Large intestine (tissue), 3 donors: ENCODE data around the gene SLC6A11. TPM values are rescaled to one million over a fixed set of nuclear protein-coding genes. Genes with fewer than 3 reads are reported as not detected.

ENCODE experiments used
- DNase-seq, 2 donors: peaks; one replicate each; pipeline versions ENCODE4 v3.0.0 to v3.0.0-alpha.2; 2013
- H3K27ac ChIP-seq: one replicate; pipeline ENCODE4 v1.5.1; 2013; ENCODE audit warnings: low read length
- H3K27me3 ChIP-seq: 2 replicates; pipeline ENCODE4 v1.6.1; 2013; ENCODE audit warnings: low read length; ENCODE audit not compliant: control insufficient read depth, insufficient read depth
- H3K36me3 ChIP-seq: 2 replicates; pipeline ENCODE4 v1.6.1; 2013; ENCODE audit warnings: low read length; ENCODE audit not compliant: control insufficient read depth, insufficient read depth
- H3K4me1 ChIP-seq: one replicate; pipeline ENCODE4 v1.6.1; 2013; ENCODE audit warnings: low read length; ENCODE audit not compliant: control insufficient read depth, insufficient read depth
- H3K4me3 ChIP-seq: one replicate; pipeline ENCODE4 v1.5.1; 2013; ENCODE audit warnings: low read length
- H3K9me3 ChIP-seq: one replicate; pipeline ENCODE4 v1.6.1; 2013; ENCODE audit warnings: mild to moderate bottlenecking, low read depth, low read length, moderate library complexity; ENCODE audit not compliant: control insufficient read depth
- WGBS: methylation state at CpG from one replicate; pipeline ENCODE4 v1.1.5; 2013; ENCODE audit warnings: low lambda C conversion rate; ENCODE audit not compliant: insufficient coverage; 5-methylcytosine and 5-hydroxymethylcytosine counted together
- polyA plus RNA-seq: library from polyadenylated mRNA; unstranded; fragments of 120-200 nt; gene quantifications from one replicate; pipeline ENCODE4 v1.2.1, GENCODE V29; 2013

The SLC6A11 gene
- polyA plus RNA-seq, 1 donor, result 0.07 TPM

DNA sequence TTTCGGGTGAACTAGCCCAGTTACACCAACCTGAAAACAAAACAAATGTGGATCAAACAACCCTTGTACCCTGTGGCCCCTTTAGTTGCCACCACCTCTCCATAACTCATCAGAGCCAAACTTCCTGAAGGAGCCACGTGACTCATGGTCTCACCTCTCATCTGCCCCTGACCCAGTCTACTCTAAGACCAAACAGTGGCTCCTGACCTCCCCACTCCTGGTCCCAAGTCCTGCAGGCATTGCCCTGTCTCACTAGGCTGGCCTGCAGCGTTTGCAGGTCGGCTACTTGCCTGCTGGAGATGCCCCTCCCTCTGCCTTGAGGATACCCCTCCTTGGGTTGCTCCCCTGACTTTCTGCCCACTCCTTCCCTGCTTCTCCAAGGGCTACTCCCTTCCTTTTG is 23.1 kb downstream of the SLC6A11 start:
- no peaks in the 10 kb centered on the region for H3K4me1 ChIP-seq
- 86% methylated on average over 1 of the region's 4 CpGs for WGBS
- no peaks in the 10 kb centered on the region for H3K36me3 ChIP-seq
- H3K27ac ChIP-seq, result no peak overlapping the region
- DNase-seq, result no peak
- peaks cover 2% of the 10 kb centered on the region for H3K27me3 ChIP-seq
- no peaks in the 10 kb centered on the region for H3K9me3 ChIP-seq
- H3K4me3 ChIP-seq, result no peak overlapping the region

DNA sequence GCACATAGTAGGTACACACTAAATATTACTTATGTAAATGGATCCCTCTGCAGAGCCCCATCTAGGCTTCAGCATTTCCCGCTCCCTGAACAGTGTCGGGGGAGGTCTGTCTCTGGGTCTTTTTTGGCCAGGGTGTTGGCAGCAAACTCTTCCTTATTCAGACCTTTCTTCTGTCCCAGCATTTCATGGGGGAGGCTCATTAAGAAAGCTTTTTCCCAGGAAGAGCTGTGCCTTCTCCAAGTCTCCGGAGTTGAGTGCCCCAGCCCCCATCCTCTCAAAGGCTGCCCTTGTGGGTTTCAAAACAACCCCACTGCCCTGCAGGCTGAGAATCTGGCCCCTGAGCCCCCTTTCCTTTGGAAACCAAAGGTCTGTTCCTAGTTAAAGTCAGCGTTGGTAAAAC is 25.1 kb downstream of the SLC6A11 start:
- Histone ChIP-seq H3K27me3 (no peaks in the 10 kb centered on the region), H3K4me1 (no peaks in the 10 kb centered on the region), H3K36me3 (no peaks in the 10 kb centered on the region), H3K4me3 (no peak overlapping the region), H3K9me3 (no peaks in the 10 kb centered on the region), H3K27ac (no peak overlapping the region)
- no CpG with 5 or more reads among the region's 4 CpGs for WGBS
- no peak for DNase-seq

DNA sequence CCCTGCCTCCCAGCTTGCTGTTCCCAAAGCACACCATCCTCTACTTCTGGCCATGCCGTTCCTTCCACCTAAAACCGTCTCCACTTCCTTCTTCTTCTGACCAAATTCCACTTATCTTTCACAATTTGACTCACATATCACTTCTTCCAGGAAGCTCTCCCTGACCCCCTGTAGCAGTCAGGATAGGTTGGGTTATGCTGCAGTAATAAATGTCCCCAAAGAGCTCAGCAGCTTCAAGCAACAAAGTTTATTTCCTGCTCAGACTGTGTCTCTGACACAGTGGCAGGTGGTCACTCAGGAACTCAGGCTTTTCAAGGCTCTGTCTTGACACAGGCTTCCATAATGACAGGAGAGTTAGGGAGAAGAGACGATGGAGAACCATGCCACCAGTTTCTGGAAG is 27.4 kb downstream of the SLC6A11 start:
- no peaks in the 10 kb centered on the region for H3K9me3 ChIP-seq
- H3K27me3 ChIP-seq, result no peaks in the 10 kb centered on the region
- H3K27ac ChIP-seq, result no peak overlapping the region
- no peaks in the 10 kb centered on the region for H3K4me1 ChIP-seq
- no peak overlapping the region for H3K4me3 ChIP-seq
- no peaks in the 10 kb centered on the region for H3K36me3 ChIP-seq
- WGBS, result 90% methylated on average over 2 of the region's 3 CpGs
- no peak for DNase-seq

DNA sequence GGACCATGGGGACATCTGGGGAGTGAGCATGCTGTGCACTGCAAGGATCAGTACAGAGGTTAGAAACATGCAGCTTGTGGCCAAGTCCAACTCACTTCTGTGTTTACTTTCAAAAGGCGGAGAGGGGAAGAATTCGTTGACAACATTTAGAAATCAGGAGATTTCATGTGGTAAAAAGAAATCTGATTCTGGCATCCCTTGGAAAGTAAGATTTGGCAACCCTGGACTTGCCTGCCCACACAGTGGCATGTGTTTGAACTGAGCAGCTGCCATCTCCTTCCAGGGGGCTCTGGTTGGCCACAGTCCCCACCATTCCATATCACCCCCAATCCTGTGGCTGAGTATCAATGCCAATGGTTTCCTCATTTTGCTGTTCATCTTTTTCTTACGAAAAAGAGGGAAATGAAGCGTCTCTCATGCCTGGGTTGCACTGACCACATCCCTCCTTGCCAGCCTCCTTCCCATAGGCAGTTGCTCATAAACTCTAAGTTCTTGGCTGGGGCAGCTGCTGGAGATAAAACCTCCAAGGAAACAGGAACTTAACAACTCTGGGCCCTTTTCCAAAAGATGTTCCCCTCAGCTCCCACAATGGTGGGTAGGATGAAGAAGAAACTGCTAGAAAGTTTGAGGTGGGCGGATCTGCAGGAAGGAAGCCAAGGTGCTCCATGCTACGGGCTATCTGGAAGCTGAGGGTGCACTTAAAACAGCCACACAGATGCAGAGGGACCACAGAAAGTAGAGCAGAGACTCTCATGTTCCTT is 29.2 kb downstream of the SLC6A11 start:
- Histone ChIP-seq H3K4me3 (no peak overlapping the region), H3K4me1 (no peaks in the 10 kb centered on the region), H3K9me3 (no peaks in the 10 kb centered on the region), H3K36me3 (no peaks in the 10 kb centered on the region), H3K27me3 (no peaks in the 10 kb centered on the region), H3K27ac (no peak overlapping the region)
- no peak for DNase-seq
- WGBS, result 100% methylated on average over 3 of the region's 6 CpGs

DNA sequence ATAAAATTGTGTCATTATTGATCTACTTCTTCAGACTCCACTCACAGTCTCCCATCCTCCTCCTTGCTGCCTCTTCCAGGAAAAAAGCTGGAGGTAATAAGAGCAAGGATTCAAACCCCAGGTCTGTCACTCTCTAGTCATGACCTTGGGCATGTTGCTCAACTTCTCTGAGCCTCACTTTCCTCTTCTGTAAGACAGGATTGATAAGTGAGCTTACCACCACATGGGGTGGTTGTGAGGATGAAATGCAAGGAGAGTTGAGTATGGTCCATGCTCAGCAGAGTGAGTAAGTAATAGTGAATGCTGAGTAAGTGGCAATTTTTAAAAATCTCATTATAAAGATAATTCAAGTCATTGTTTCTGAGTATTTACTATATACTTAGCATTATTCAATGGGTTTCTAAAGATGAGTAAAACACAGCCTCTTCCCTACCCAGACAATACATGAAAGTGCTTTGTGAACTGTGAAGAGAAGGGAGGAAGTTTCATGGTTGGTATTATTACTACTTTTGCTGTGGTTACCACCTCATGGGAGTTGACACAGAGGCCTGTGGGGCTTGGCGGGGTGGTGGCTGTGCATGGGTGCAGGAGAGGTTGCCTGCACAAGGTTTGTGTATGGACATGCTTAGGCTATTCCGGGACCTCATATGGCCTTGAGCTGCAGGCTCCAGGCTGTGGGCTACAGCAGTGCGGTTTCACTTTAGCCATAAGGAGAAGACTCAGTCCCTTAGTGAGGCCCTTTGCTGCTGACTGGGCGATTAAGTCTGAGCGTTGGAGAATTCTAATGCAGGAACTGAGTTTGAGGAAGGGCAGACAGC is 30.0 kb downstream of the SLC6A11 start:
- H3K9me3 ChIP-seq, result no peaks in the 10 kb centered on the region
- WGBS, result no CpG with 5 or more reads among the region's 5 CpGs

DNA sequence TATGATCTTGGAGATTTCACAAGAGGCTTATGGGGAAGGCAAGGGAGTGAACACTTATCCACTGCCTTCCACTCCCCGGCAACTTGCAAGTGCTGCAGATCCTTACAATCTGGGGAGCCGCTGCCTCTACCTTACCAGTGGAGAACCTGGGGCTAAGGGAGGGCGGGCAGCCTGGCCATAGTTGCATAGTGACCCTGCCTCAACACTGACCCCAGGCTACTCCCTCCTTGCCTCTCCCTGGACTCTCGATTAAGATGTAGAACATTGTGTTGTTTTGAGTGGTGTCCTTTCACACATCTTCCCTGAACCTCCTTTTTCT is 30.6 kb downstream of the SLC6A11 start:
- no peaks in the 10 kb centered on the region for H3K4me1 ChIP-seq
- no peak overlapping the region for H3K27ac ChIP-seq
- no peaks in the 10 kb centered on the region for H3K36me3 ChIP-seq
- no peak overlapping the region for H3K4me3 ChIP-seq
- H3K9me3 ChIP-seq, result no peaks in the 10 kb centered on the region
- no peak for DNase-seq
- H3K27me3 ChIP-seq, result no peaks in the 10 kb centered on the region
- 80% methylated on average over 1 of the region's 4 CpGs for whole genome bisulfite sequencing

More for the DNA sequence above, 30.0 kb downstream of the SLC6A11 start:
- H3K27ac ChIP-seq, result no peak overlapping the region
- no peaks in the 10 kb centered on the region for H3K36me3 ChIP-seq
- DNase-seq, result peak in 1 of 2 donors; percentile 8
- no peaks in the 10 kb centered on the region for H3K4me1 ChIP-seq
- H3K27me3 ChIP-seq, result no peaks in the 10 kb centered on the region
- no peak overlapping the region for H3K4me3 ChIP-seq

DNA sequence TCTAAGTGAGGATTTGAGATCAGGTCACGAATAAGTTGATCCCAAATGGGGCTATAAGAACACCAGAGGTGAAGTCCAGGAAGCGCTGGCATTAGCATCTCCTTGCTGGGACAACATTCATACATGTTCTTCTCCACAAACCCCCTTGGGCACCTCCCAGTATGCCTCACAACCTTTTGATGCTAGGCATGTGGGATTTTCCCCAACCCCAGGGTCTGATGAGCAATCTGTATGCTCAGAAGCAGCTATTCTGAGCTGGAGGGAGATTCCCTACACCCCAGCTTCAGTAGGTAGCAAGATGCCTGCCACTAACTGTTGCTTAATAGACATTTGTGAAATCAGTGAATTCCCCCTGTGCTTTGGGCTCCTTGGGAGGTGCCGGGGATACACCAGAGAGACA is 32.2 kb downstream of the SLC6A11 start:
- no peaks in the 10 kb centered on the region for H3K36me3 ChIP-seq

DNA sequence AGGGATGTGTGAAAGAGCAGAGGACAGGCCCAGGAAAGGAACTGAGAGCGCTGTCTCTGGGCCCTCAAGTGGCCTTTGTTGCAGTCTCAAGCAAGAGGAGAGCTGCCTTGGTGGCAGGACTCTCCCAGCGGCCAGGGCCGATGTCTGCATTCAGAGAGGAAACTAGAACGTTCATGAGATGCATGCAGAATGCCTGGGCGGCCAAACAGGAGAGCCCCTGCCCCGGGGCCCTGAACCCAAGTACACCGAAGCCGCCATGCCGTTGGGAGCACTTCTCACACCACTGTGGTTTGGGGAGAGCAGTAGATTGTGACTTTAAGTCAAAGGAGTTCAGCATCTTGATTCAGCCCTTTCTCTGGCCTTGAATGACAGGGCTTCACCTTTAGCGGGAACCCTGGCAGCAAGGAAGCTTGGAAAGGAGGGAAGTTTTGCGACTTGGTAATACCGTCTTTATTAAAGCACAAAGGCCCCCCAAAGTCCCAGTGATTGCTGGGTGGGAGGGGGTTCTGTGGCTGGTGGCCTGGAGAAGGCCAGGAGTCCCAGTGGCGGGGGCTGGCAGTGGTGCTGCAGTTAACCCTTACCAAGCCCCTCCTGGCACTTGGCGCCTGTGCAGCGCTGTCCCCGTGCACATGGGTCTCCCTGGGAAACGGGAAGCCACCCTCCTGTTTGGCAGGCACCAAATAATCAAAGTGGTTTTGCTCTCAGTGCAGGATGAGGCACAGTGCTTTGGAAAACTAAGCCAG is 36.2 kb downstream of the SLC6A11 start:
- no peaks in the 10 kb centered on the region for H3K36me3 ChIP-seq
- WGBS, result no CpG with 5 or more reads among the region's 17 CpGs
- H3K27ac ChIP-seq, result no peak overlapping the region
- H3K4me1 ChIP-seq, result no peaks in the 10 kb centered on the region
- no peaks in the 10 kb centered on the region for H3K9me3 ChIP-seq
- no peak for DNase-seq
- H3K4me3 ChIP-seq, result no peak overlapping the region
- H3K27me3 ChIP-seq, result no peaks in the 10 kb centered on the region

More for the DNA sequence above, 32.2 kb downstream of the SLC6A11 start:
- DNase-seq, result no peak
- Histone ChIP-seq H3K4me1 (no peaks in the 10 kb centered on the region), H3K27ac (no peak overlapping the region), H3K4me3 (no peak overlapping the region), H3K27me3 (no peaks in the 10 kb centered on the region), H3K9me3 (no peaks in the 10 kb centered on the region)
- no CpG with 5 or more reads among the region's 3 CpGs for WGBS

DNA sequence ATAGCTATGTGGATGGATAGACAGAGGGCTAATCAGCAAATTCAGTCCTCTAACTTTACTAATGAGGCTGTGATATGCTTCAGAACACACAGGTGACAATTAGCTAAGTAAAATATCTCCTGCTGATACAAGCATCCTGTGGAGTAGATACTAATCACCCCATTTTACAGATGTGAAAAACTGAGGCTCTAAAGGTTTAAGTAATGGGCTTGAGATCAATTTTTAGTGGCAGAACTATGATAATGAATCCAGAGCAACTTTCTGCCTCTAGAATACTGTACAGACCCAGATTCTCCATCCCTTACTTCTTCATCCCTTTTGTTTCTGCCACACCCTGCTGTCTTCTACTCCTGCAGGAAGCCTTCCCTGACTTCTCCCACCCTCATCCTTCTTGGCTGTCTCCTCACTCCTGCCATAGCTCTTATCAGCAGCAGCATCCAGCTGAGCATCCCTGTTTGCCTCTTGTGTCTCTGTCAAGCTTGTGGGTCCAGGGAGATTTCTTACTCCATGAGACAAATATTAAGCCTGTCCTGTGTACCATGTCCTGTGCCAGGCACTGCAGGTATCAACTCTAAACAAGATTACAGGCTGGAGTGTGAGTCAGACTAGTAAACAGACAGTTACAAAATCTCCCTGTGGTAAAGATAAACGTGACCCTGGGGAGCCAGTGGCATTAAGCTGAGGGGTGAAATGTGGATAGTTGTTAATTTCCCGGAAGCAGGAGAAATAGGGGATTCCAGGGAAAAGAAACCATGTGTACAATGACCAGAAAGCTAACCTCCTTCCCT is 39.2 kb downstream of the SLC6A11 start:
- Histone ChIP-seq H3K9me3 (no peaks in the 10 kb centered on the region), H3K36me3 (no peaks in the 10 kb centered on the region), H3K27ac (no peak overlapping the region), H3K27me3 (no peaks in the 10 kb centered on the region), H3K4me1 (no peaks in the 10 kb centered on the region), H3K4me3 (no peak overlapping the region)
- 60% methylated on average over 1 of the region's 2 CpGs for WGBS
- no peak for DNase-seq
